OCI-LY7 (cell line): Measurements from ENCODE around the gene VAPB. TPM values are rescaled to one million over a fixed set of nuclear protein-coding genes. Genes with fewer than 3 reads are reported as not detected.

ENCODE experiments used
- BruUV-seq: library from RNA; stranded (reverse); fragments of 400-500 nt; replicated peaks from 2 replicates; lab custom pipeline; 2021; lab: Mats Ljungman, UMichigan
- CTCF ChIA-PET: fragments of 300-600 bp; sonication (Branson Sonifier 250); formaldehyde crosslinking; loops from one replicate; lab custom pipeline; 2022; ENCODE audit warnings: antibody characterized with exemption; ENCODE audit not compliant: unreplicated experiment; lab: Charles Lee
- POLR2A ChIA-PET: fragments of 300-600 bp; sonication (Branson Sonifier 250); formaldehyde crosslinking; loops from one replicate; lab custom pipeline; 2022; ENCODE audit warnings: antibody characterized with exemption; lab: Charles Lee
- DNase-seq: peaks from one replicate; pipeline ENCODE4 v3.0.0-alpha.2; 2015; ENCODE audit warnings: low spot score
- H2AFZ ChIP-seq: fragments of 200-600 bp; sonication (generic), shearing (Covaris generic); 2 replicates; pipeline ENCODE4 v1.6.1; 2014; ENCODE audit warnings: mild to moderate bottlenecking, antibody characterized with exemption, low read length, moderate library complexity
- H3K27ac ChIP-seq: fragments of 200-600 bp; sonication (generic); 2 replicates; pipeline ENCODE4 v1.5.1; 2014; ENCODE audit warnings: mixed run types, low read depth, mild to moderate bottlenecking, moderate library complexity, low read length, inconsistent platforms; ENCODE audit not compliant: poor library complexity, severe bottlenecking
- H3K36me3 ChIP-seq: fragments of 200-600 bp; sonication (generic); 2 replicates; pipeline ENCODE4 v1.6.1; 2014; ENCODE audit warnings: mild to moderate bottlenecking, antibody characterized with exemption, low read length, moderate library complexity, mixed read lengths; ENCODE audit not compliant: insufficient read depth
- H3K4me1 ChIP-seq: fragments of 200-600 bp; sonication (generic); 2 replicates; pipeline ENCODE4 v1.5.1; 2014; ENCODE audit warnings: mild to moderate bottlenecking, low read length; ENCODE audit not compliant: insufficient read depth, poor library complexity, severe bottlenecking
- H3K4me2 ChIP-seq: fragments of 200-600 bp; sonication (generic); 2 replicates; pipeline ENCODE4 v1.6.1; 2014; ENCODE audit warnings: mild to moderate bottlenecking, low read length
- H3K4me3 ChIP-seq: fragments of 200-600 bp; sonication (generic); 2 replicates; pipeline ENCODE4 v1.5.1; 2014; ENCODE audit warnings: mild to moderate bottlenecking, low read depth, low read length; ENCODE audit not compliant: poor library complexity, severe bottlenecking
- H3K79me2 ChIP-seq: fragments of 200-600 bp; sonication (generic); 2 replicates; pipeline ENCODE4 v1.6.1; 2016; ENCODE audit warnings: low read depth, mild to moderate bottlenecking, low read length, moderate library complexity, mixed read lengths; ENCODE audit not compliant: insufficient read depth
- H3K9me2 ChIP-seq: fragments of 200-600 bp; sonication (generic); 2 replicates; pipeline ENCODE4 v1.6.1; 2016; ENCODE audit warnings: mild to moderate bottlenecking, low read length, mixed read lengths; ENCODE audit not compliant: insufficient read depth
- H3K9me3 ChIP-seq: fragments of 200-600 bp; sonication (generic); 2 replicates; pipeline ENCODE4 v1.6.1; 2014; ENCODE audit warnings: mild to moderate bottlenecking, mixed run types, low read length, mixed read lengths
- H4K20me1 ChIP-seq: fragments of 200-600 bp; sonication (generic); 2 replicates; pipeline ENCODE4 v1.6.1; 2014; ENCODE audit warnings: mild to moderate bottlenecking, antibody characterized with exemption, low read length, moderate library complexity, mixed read lengths; ENCODE audit not compliant: insufficient read depth
- CTCF ChIP-seq: fragments of 200-600 bp; sonication (generic); conservative IDR thresholded peaks from 2 replicates; pipeline ENCODE4 v1.5.1; 2014; ENCODE audit warnings: mild to moderate bottlenecking, antibody characterized with exemption, low read length, moderate library complexity, mixed read lengths
- EZH2phosphoT487 ChIP-seq: fragments of 200-600 bp; sonication (generic); IDR thresholded peaks from 2 replicates; pipeline ENCODE4 v1.6.1; 2018; ENCODE audit warnings: low read depth, borderline replicate concordance, mild to moderate bottlenecking, mixed run types, antibody characterized with exemption, low read length, moderate library complexity, mixed read lengths
- intact Hi-C: fragments of 100-400 bp; cut with micrococcal nuclease; formaldehyde crosslinking; loops from one replicate; pipeline ENCODE4 v1.10.0; 2022; ENCODE audit not compliant: unreplicated experiment
- total RNA-seq, 2 experiments: library from RNA; depleted of rRNA in 1 of 2; stranded (reverse); fragments of >200 nt in 1 of 2; shearing (Covaris generic) in 1 of 2; gene quantifications; 2 replicates each; pipeline ENCODE4 v1.2.3, GENCODE V29; 2014 to 2022

The VAPB gene
- total RNA-seq, 2 experiments from 2014 or later: 13.3 to 43.2 TPM

- Histone ChIP-seq H3K4me1 (no peaks in the 10 kb centered on the region), H2AFZ (no peak overlapping the region), H3K4me2 (no peak overlapping the region), H3K36me3 (peaks cover 39% of the 10 kb centered on the region; the same call in 1 of the 2 replicates), H3K9me3 (no peaks in the 10 kb centered on the region), H3K27ac (no peak overlapping the region), H3K79me2 (no peaks in the 10 kb centered on the region), H3K4me3 (no peak overlapping the region), H3K9me2 (no peaks in the 10 kb centered on the region), H4K20me1 (no peaks in the 10 kb centered on the region)
- DNase-seq: no peak
- intact Hi-C loops: no loop called here
- ChIA-PET POLR2A (interaction anchor here (0.8 kb wide), 1 partner anchor 25 kb away, joined by 4 read pairs; no protein-coding TSS in a partner anchor), CTCF (no interaction called here)
- no TSS peak for BruUV-seq
- TF ChIP-seq CTCF (no peak), EZH2phosphoT487 (no peak)
Measured at GRCh38 chr20:58352468-58352867, 36.6 kb upstream of the VAPB start.

GRCh38 chr20:58359441-58359840 is 29.6 kb upstream of the VAPB start:
- Histone ChIP-seq H2AFZ (no peak overlapping the region), H3K9me2 (no peaks in the 10 kb centered on the region), H3K4me3 (no peak overlapping the region), H3K36me3 (peaks cover 49% of the 10 kb centered on the region), H3K4me1 (no peaks in the 10 kb centered on the region), H3K9me3 (no peaks in the 10 kb centered on the region), H3K27ac (no peak overlapping the region), H4K20me1 (no peaks in the 10 kb centered on the region), H3K4me2 (no peak overlapping the region), H3K79me2 (no peaks in the 10 kb centered on the region)
- intact Hi-C loops: no loop called here
- CTCF ChIA-PET: no interaction called here
- POLR2A ChIA-PET: interaction anchor here (0.7 kb wide), 1 partner anchor 120 kb away, joined by 6 read pairs; no protein-coding TSS in a partner anchor
- no peak for DNase-seq
- no peak for TF ChIP-seq CTCF
- no peak for TF ChIP-seq EZH2phosphoT487
- no TSS peak for BruUV-seq

- no peak for DNase-seq
- H3K4me1 ChIP-seq: no peaks in the 10 kb centered on the region
- no peak overlapping the region for H2AFZ ChIP-seq
- H3K27ac ChIP-seq: no peak overlapping the region
- no peaks in the 10 kb centered on the region for H3K79me2 ChIP-seq
- intact Hi-C loops: no loop called here
- no peaks in the 10 kb centered on the region for H3K9me3 ChIP-seq
- no peaks in the 10 kb centered on the region for H3K9me2 ChIP-seq
- TF ChIP-seq CTCF (no peak), EZH2phosphoT487 (no peak)
- no peak overlapping the region for H3K4me3 ChIP-seq
- no TSS peak for BruUV-seq
- no peaks in the 10 kb centered on the region for H4K20me1 ChIP-seq
- CTCF ChIA-PET: no interaction called here
- H3K4me2 ChIP-seq: no peak overlapping the region
- POLR2A ChIA-PET: interaction anchor here (0.7 to 0.8 kb wide), 3 partner anchors 19 to 94 kb away, joined by 3 to 6 read pairs (median 5); no protein-coding TSS in a partner anchor
- H3K36me3 ChIP-seq: peaks cover 39% of the 10 kb centered on the region
Measured at GRCh38 chr20:58360936-58361335, 28.1 kb upstream of the VAPB start.
